SK-N-SH (cell line): ENCODE measurements around the gene TSSC4. TPM values are rescaled to one million over a fixed set of nuclear protein-coding genes. Genes with fewer than 3 reads are reported as not detected.

Experiments used
- CTCF ChIA-PET: fragments of 300-600, 350-600 bp; formaldehyde crosslinking; extraction: SDS; loops from one replicate; lab custom pipeline; 2021; lab: Yijun Ruan, JAX
- POLR2A ChIA-PET: fragments of 350-600 bp; sonication (Branson Sonifier 250); formaldehyde crosslinking; extraction: SDS; loops from one replicate; lab custom pipeline; 2020; ENCODE audit warnings: antibody characterized with exemption, inconsistent platforms; lab: Yijun Ruan, JAX
- DNase-seq: peaks from one replicate; pipeline ENCODE4 v3.0.0; 2012
- H2AFZ ChIP-seq: fragments of 200-600 bp; sonication (generic); 2 replicates; pipeline ENCODE4 v1.8.1; 2016; ENCODE audit warnings: antibody characterized with exemption, mild to moderate bottlenecking, low read depth
- H3F3A ChIP-seq: fragments of 200-600 bp; sonication (generic); replicated peaks from 2 replicates; pipeline ENCODE3; 2016; ENCODE audit warnings: antibody characterized with exemption, mild to moderate bottlenecking; ENCODE audit not compliant: insufficient read depth
- H3K27ac ChIP-seq, 2 experiments: fragments of 200-500 bp in 1 of 2; fragments of 200-600 bp in 1 of 2; sonication (Bioruptor generic) in 1 of 2; sonication (generic), shearing (Covaris generic) in 1 of 2; 2 replicates each; pipeline versions ENCODE4 v1.5.1 to v1.6.1; 2014 to 2016; ENCODE audit warnings: low read depth in 2 of 2, inconsistent platforms in 1 of 2, low read length in 1 of 2, mild to moderate bottlenecking in 1 of 2, mixed read lengths in 1 of 2
- H3K27me3 ChIP-seq: fragments of 200-600 bp; sonication (generic), shearing (Covaris generic); 2 replicates; pipeline ENCODE4 v1.6.1; 2016; ENCODE audit warnings: mixed run types; ENCODE audit not compliant: insufficient read depth
- H3K36me3 ChIP-seq, 2 experiments: fragments of 200-500 bp in 1 of 2; fragments of 200-600 bp in 1 of 2; sonication (Bioruptor generic) in 1 of 2; sonication (generic) in 1 of 2; replicated peaks in 1 of 2; 2 replicates each; pipeline versions ENCODE3 to v1.5.1; 2014 to 2016; ENCODE audit warnings: low read length in 1 of 2, mild to moderate bottlenecking in 1 of 2; ENCODE audit not compliant: insufficient read depth in 2 of 2, control insufficient read depth in 1 of 2
- H3K4me1 ChIP-seq, 2 experiments: fragments of 200-500 bp in 1 of 2; fragments of 200-600 bp in 1 of 2; sonication (Bioruptor generic) in 1 of 2; sonication (generic), shearing (Covaris generic) in 1 of 2; 2 replicates each; pipeline versions ENCODE4 v1.5.1 to v1.6.1; 2014 to 2016; ENCODE audit warnings: low read depth in 1 of 2, low read length in 1 of 2, mixed run types in 1 of 2; ENCODE audit not compliant: insufficient read depth in 2 of 2, control insufficient read depth in 1 of 2
- H3K4me2 ChIP-seq: fragments of 200-600 bp; sonication (generic), shearing (Covaris generic); 2 replicates; pipeline ENCODE4 v1.6.1; 2017; ENCODE audit warnings: mixed run types
- H3K4me3 ChIP-seq, 2 experiments: fragments of 200-500 bp in 1 of 2; fragments of 200-600 bp in 1 of 2; sonication (Bioruptor generic) in 1 of 2; sonication (generic), shearing (Covaris generic) in 1 of 2; 2 replicates each; pipeline versions ENCODE4 v1.5.1 to v1.8.1; 2014 to 2016; ENCODE audit warnings: low read depth in 2 of 2, inconsistent platforms in 1 of 2, low read length in 1 of 2, mild to moderate bottlenecking in 1 of 2, mixed read lengths in 1 of 2, moderate library complexity in 1 of 2
- H3K79me2 ChIP-seq: fragments of 200-600 bp; sonication (generic); 2 replicates; pipeline ENCODE4 v1.8.1; 2017; ENCODE audit warnings: mild to moderate bottlenecking; ENCODE audit not compliant: insufficient read depth
- H3K9ac ChIP-seq: fragments of 200-600 bp; sonication (generic); 2 replicates; pipeline ENCODE4 v1.6.1; 2017; ENCODE audit warnings: mixed run types
- H3K9me2 ChIP-seq: fragments of 200-600 bp; sonication (generic); 2 replicates; pipeline ENCODE4 v1.6.1; 2017; ENCODE audit warnings: mixed run types
- H3K9me3 ChIP-seq: fragments of 200-600 bp; sonication (generic); 2 replicates; pipeline ENCODE4 v1.6.1; 2017; ENCODE audit warnings: mixed run types, mild to moderate bottlenecking, moderate library complexity
- H4K20me1 ChIP-seq: fragments of 200-600 bp; sonication (generic); 2 replicates; pipeline ENCODE4 v1.6.1; 2017; ENCODE audit warnings: mild to moderate bottlenecking, mixed run types; ENCODE audit not compliant: insufficient read depth
- CHD2 ChIP-seq: fragments of 150-350 bp; IDR thresholded peaks from 2 replicates; pipeline ENCODE4 v1.6.1; 2018; ENCODE audit warnings: low read length; ENCODE audit not compliant: partially characterized antibody
- FOSL2 ChIP-seq: IDR thresholded peaks from 2 replicates; pipeline ENCODE4 v1.4.0; 2012; ENCODE audit warnings: low read depth, mild to moderate bottlenecking, moderate library complexity, borderline replicate concordance
- FOXM1 ChIP-seq: IDR thresholded peaks from 2 replicates; pipeline ENCODE4 v1.4.0; 2012; ENCODE audit warnings: low read depth, mild to moderate bottlenecking
- GABPA ChIP-seq: IDR thresholded peaks from 2 replicates; pipeline ENCODE4 v1.4.0; 2012; ENCODE audit warnings: low read depth, mild to moderate bottlenecking
- GATA2 ChIP-seq: sonication (generic); formaldehyde crosslinking; IDR thresholded peaks from 2 replicates; pipeline ENCODE4 v1.5.0; 2020; ENCODE audit warnings: mild to moderate bottlenecking, missing genetic modification reagents
- JUND ChIP-seq: IDR thresholded peaks from 2 replicates; pipeline ENCODE4 v1.4.0; 2012
- MAX ChIP-seq: IDR thresholded peaks from 2 replicates; pipeline ENCODE4 v1.4.0; 2012; ENCODE audit warnings: low read depth
- POLR2AphosphoS5 ChIP-seq: IDR thresholded peaks from 2 replicates; pipeline ENCODE4 v1.6.1; 2012; ENCODE audit warnings: low read depth, low read length
- RAD21 ChIP-seq: IDR thresholded peaks from 2 replicates; pipeline ENCODE4 v1.6.1; 2012; ENCODE audit warnings: mild to moderate bottlenecking, low read length
- RXRA ChIP-seq: IDR thresholded peaks from 2 replicates; pipeline ENCODE4 v1.4.0; 2012; ENCODE audit warnings: low read depth, mild to moderate bottlenecking, borderline replicate concordance
- TCF12 ChIP-seq: IDR thresholded peaks from 2 replicates; pipeline ENCODE4 v1.4.0; 2012
- TEAD4 ChIP-seq: IDR thresholded peaks from 2 replicates; pipeline ENCODE4 v1.4.0; 2012; ENCODE audit warnings: mild to moderate bottlenecking, borderline replicate concordance; ENCODE audit not compliant: insufficient read depth
- WGBS: methylation state at CpG from one replicate; pipeline ENCODE4 v1.1.6; 2017; ENCODE audit warnings: low lambda C conversion rate; 5-methylcytosine and 5-hydroxymethylcytosine counted together
- polyA plus RNA-seq, 3 experiments: library from polyadenylated mRNA; depleted of rRNA; stranded (reverse); fragments of >200 nt; gene quantifications; 2 replicates each; pipeline ENCODE4 v1.2.3, GENCODE V29; 2012
- TF ChIP-seq, protein P1 (sequence below): IDR thresholded peaks from 2 replicates; pipeline ENCODE4; 2012
- TF ChIP-seq, protein P2 (sequence below): fragments of 200-600 bp; sonication (generic); IDR thresholded peaks from 2 replicates; pipeline ENCODE4 v1.6.1; 2017; ENCODE audit warnings: antibody characterized with exemption, mild to moderate bottlenecking, moderate library complexity

TSSC4 gene
- polyA plus RNA-seq, 1 of the 3 experiments (the other 2 are of a cell fraction): 45.1 TPM

GRCh38 chr11:2448661-2449547, 48.4 kb downstream of the TSSC4 start:
- H3K9ac ChIP-seq: no peak overlapping the region
- no peak overlapping the region for H3K4me3 ChIP-seq
- H3K27ac ChIP-seq: no peak overlapping the region
- no peaks in the 10 kb centered on the region for H3K27me3 ChIP-seq
- no peak overlapping the region for H3K4me2 ChIP-seq
- 33% methylated on average over 8 of the region's 21 CpGs for WGBS
- H3K4me1 ChIP-seq: peaks cover 0 to 6% of the 10 kb centered on the region in 2 experiments; a peak in 1 of 4 replicates
- no peaks in the 10 kb centered on the region for H3K79me2 ChIP-seq
- no peaks in the 10 kb centered on the region for H3K9me2 ChIP-seq
- H2AFZ ChIP-seq: no peak overlapping the region
- no peak for DNase-seq
- CTCF ChIA-PET: interaction anchor here (0.6 to 3.7 kb wide), 4 partner anchors 24 to 426 kb away, joined by 3 to 21 read pairs (median 4); no protein-coding TSS in a partner anchor
- TF ChIP-seq FOXM1 (no peak), POLR2AphosphoS5 (no peak), FOSL2 (no peak), JUND (no peak), RAD21 (no peak), GABPA (no peak), TEAD4 (no peak), CHD2 (no peak), MAX (no peak), GATA2 (no peak), TCF12 (no peak), RXRA (no peak)
- TF ChIP-seq, protein P1, sequence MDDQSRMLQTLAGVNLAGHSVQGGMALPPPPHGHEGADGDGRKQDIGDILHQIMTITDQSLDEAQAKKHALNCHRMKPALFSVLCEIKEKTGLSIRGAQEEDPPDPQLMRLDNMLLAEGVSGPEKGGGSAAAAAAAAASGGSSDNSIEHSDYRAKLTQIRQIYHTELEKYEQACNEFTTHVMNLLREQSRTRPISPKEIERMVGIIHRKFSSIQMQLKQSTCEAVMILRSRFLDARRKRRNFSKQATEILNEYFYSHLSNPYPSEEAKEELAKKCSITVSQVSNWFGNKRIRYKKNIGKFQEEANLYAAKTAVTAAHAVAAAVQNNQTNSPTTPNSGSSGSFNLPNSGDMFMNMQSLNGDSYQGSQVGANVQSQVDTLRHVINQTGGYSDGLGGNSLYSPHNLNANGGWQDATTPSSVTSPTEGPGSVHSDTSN: no peak
- TF ChIP-seq, protein P2, sequence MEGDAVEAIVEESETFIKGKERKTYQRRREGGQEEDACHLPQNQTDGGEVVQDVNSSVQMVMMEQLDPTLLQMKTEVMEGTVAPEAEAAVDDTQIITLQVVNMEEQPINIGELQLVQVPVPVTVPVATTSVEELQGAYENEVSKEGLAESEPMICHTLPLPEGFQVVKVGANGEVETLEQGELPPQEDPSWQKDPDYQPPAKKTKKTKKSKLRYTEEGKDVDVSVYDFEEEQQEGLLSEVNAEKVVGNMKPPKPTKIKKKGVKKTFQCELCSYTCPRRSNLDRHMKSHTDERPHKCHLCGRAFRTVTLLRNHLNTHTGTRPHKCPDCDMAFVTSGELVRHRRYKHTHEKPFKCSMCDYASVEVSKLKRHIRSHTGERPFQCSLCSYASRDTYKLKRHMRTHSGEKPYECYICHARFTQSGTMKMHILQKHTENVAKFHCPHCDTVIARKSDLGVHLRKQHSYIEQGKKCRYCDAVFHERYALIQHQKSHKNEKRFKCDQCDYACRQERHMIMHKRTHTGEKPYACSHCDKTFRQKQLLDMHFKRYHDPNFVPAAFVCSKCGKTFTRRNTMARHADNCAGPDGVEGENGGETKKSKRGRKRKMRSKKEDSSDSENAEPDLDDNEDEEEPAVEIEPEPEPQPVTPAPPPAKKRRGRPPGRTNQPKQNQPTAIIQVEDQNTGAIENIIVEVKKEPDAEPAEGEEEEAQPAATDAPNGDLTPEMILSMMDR: no peak
- TF ChIP-seq, all 33 proteins: peak for 0
- Histone ChIP-seq H3K9me3 (no peaks in the 10 kb centered on the region), H3K36me3 (no peaks in the 10 kb centered on the region), H4K20me1 (no peaks in the 10 kb centered on the region), H3F3A (no peaks in the 10 kb centered on the region)
- POLR2A ChIA-PET: no interaction called here
